Glutamatergic neuron (in vitro differentiated cells): ENCODE data around the gene SYNJ2. TPM values are rescaled to one million over a fixed set of nuclear protein-coding genes. Genes with fewer than 3 reads are reported as not detected.
"Not testable (repeated sequence)": the region's sequence is repeated elsewhere in the genome, so short reads cannot be mapped to it uniquely, and the experiment has no call there.

Experiments used
- DNase-seq: peaks from one replicate; pipeline ENCODE4 v3.0.0; 2022
- H3K27ac Mint-ChIP-seq: one replicate; pipeline ENCODE4 v1.8.0; 2020; ENCODE audit warnings: mild to moderate bottlenecking, mixed read lengths, inconsistent platforms; ENCODE audit not compliant: unreplicated experiment
- H3K27me3 Mint-ChIP-seq: one replicate; pipeline ENCODE4 v1.8.0; 2020; ENCODE audit warnings: mild to moderate bottlenecking, moderate library complexity, mixed read lengths, inconsistent platforms; ENCODE audit not compliant: unreplicated experiment
- H3K36me3 Mint-ChIP-seq: one replicate; pipeline ENCODE4 v1.8.0; 2020; ENCODE audit warnings: mild to moderate bottlenecking, mixed read lengths, inconsistent platforms; ENCODE audit not compliant: unreplicated experiment
- H3K4me1 Mint-ChIP-seq: one replicate; pipeline ENCODE4 v1.8.0; 2020; ENCODE audit warnings: mild to moderate bottlenecking, low read depth, mixed read lengths, inconsistent platforms; ENCODE audit not compliant: unreplicated experiment
- H3K4me3 Mint-ChIP-seq: one replicate; pipeline ENCODE4 v1.8.0; 2020; ENCODE audit warnings: mild to moderate bottlenecking, mixed read lengths, inconsistent platforms; ENCODE audit not compliant: unreplicated experiment
- H3K9me3 Mint-ChIP-seq: one replicate; pipeline ENCODE4 v1.8.0; 2020; ENCODE audit warnings: mild to moderate bottlenecking, moderate library complexity, mixed read lengths, inconsistent platforms; ENCODE audit not compliant: unreplicated experiment
- CTCF ChIP-seq: fragments of 200-600 bp; sonication (generic); IDR thresholded peaks from one replicate; pipeline ENCODE4 v1.5.0; 2021; ENCODE audit not compliant: partially characterized antibody, unreplicated experiment
- total RNA-seq: library from RNA; stranded (reverse); fragmentation: NEBNext Ultra II Directional; extraction: Animal tissue kit (Norgen Biotek cat#: 25700); gene quantifications from one replicate; pipeline ENCODE4 v1.2.1, GENCODE V29; 2021; ENCODE audit not compliant: unreplicated experiment

Gene SYNJ2
- total RNA-seq, 1 donor from 2014 or later, result 2.4 TPM

- TF ChIP-seq CTCF, result no peak
- Mint-ChIP-seq H3K27ac (no peak overlapping the region), H3K4me1 (no peaks in the 10 kb centered on the region), H3K4me3 (no peak overlapping the region), H3K9me3 (peaks cover 3% of the 10 kb centered on the region), H3K27me3 (no peaks in the 10 kb centered on the region), H3K36me3 (no peaks in the 10 kb centered on the region)
- no peak for DNase-seq
These were observed 14.2 kb upstream of the SYNJ2 start for GRCh38 chr6:157967486-157967885.

- H3K4me3 Mint-ChIP-seq, DNase-seq, H3K27ac Mint-ChIP-seq: not testable (repeated sequence)
These were observed 9.5 kb upstream of the SYNJ2 start for GRCh38 chr6:157972177-157972576.

DNA sequence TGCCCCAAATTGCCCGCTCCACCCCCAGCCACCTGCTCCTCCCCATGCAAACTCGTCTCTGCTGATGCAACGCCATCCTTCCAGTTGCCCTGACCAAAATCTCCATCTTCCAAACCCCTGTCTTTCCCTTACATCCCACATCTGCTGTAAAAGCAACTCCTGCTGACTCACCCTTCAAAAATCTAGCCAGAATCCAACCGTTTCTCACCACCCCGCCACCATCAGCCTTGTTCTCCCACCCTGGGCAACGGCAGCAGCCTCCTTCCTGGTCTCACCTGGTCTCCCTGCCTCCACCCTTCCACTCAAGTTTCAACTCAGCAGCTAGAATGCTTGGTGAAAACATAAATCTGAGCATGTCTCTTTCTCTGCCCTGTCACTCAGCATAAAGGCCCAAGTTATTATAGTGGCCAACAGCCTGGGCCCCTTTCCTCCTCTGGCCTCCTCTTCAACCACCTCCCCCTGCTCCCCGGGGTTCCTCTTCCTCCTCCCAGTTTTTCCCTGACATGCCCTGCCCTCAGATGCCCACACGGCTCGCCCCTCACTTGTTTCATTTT, 7.2 kb upstream of the SYNJ2 start:
- TF ChIP-seq CTCF, result no peak
- H3K4me3 Mint-ChIP-seq, result no peak overlapping the region
- DNase-seq, result no peak
- H3K4me1 Mint-ChIP-seq, result no peaks in the 10 kb centered on the region
- H3K9me3 Mint-ChIP-seq, result peaks cover 8% of the 10 kb centered on the region
- no peak overlapping the region for H3K27ac Mint-ChIP-seq
- H3K27me3 Mint-ChIP-seq, result peaks cover 4% of the 10 kb centered on the region
- H3K36me3 Mint-ChIP-seq, result peaks cover 4% of the 10 kb centered on the region

More at GRCh38 chr6:157972177-157972576, 9.5 kb upstream of the SYNJ2 start:
- not testable (repeated sequence) for H3K27me3 Mint-ChIP-seq, H3K36me3 Mint-ChIP-seq, H3K4me1 Mint-ChIP-seq, H3K9me3 Mint-ChIP-seq

DNA sequence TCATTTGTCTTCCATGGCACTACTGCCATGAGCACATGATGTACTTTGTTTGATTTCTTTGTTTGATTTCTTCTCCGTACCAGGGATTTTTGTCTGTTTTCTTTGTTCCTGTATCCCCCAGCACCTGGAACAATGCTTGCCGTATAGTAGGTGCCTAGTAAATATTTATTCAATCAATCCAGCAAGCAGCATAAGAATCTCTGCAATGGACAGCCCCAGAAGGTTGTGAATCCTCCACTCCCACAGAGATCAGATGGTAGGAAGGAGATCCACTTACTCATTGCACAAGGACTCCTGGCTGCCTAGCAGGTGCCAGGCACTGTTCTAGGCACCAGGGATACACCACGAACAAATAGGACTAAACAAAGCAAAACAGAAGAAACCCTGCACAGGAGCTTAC, 6.7 kb upstream of the SYNJ2 start:
- H3K27me3 Mint-ChIP-seq, result peaks cover 4% of the 10 kb centered on the region
- H3K4me3 Mint-ChIP-seq, result no peak overlapping the region
- no peak for DNase-seq
- no peaks in the 10 kb centered on the region for H3K4me1 Mint-ChIP-seq
- peaks cover 4% of the 10 kb centered on the region for H3K36me3 Mint-ChIP-seq
- no peak overlapping the region for H3K27ac Mint-ChIP-seq
- H3K9me3 Mint-ChIP-seq, result peaks cover 8% of the 10 kb centered on the region
- TF ChIP-seq CTCF, result no peak

- Mint-ChIP-seq H3K27me3 (peaks cover 7% of the 10 kb centered on the region), H3K4me1 (no peaks in the 10 kb centered on the region), H3K9me3 (peaks cover 8% of the 10 kb centered on the region), H3K36me3 (peaks cover 4% of the 10 kb centered on the region), H3K27ac (no peak overlapping the region), H3K4me3 (no peak overlapping the region)
- no peak for TF ChIP-seq CTCF
- no peak for DNase-seq
These were observed 6.2 kb upstream of the SYNJ2 start for GRCh38 chr6:157975456-157975855.
